GM19023 (cell line): ENCODE results near the gene CUZD1.

Source experiments
- ATAC-seq: cut with Tn5 transposase; IDR thresholded peaks from one replicate; pipeline ENCODE4 v1.9.1; 2021; ENCODE audit warnings: mild to moderate bottlenecking, moderate library complexity; ENCODE audit not compliant: unreplicated experiment

Gene CUZD1

DNA sequence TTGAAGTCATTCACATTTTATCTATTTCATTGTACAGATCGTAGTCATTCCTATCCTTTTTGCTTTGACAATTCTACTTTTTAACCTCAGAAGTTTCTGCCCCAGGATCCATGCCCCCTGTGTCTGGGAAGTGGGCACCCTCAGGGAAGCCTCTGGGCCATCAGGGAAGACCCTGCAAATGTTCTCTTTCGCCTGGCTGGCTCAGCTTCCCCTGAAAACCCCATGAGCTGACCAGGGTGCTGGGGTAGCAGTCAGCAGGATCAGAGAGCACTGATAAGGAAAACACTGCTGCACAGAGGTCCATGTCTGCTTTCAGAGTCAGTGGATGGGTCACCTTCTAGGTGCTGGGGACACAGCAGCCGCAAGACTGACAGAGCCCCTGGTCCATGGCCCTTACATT, 23.8 kb downstream of the CUZD1 start:
- no peak for ATAC-seq

DNA sequence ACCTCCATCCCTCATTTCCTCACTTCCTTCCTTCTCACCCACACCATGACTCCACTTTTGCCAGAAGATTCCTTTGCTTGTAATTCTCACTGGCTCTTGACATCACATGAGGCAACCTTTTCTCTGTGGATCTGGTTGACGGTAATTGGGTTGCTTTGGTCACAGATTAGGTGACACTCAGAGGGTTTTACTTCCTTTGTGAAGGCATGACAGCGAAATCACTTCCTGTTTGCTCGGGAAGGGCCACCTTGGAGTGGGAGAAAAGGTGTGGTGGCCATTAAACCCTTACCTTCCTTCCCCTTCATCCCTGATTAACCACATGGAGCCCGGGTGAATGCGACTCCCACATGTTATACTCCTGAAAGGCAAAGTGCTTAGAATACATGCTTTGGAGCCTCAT, 30.2 kb downstream of the CUZD1 start:
- ATAC-seq, result no peak

DNA sequence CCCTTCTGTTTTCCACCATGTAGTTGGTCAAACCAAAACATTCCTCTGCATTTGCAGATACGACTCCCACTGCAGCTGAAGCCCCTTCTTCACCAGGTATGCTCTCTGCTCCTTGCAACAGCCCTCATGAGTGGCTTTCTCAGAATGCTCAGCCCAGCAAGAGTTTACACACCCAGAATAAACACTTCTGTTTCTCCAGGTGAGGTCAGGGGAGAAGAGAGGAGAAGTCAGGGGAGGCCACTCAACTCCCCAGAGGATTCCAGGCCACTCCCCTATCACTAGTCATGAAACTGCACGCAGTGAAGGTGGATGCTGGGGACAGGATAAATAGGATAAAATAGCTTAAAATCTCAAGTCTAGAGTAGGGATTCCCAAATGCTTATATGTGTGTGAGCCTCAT, 31.2 kb downstream of the CUZD1 start:
- no peak for ATAC-seq

DNA sequence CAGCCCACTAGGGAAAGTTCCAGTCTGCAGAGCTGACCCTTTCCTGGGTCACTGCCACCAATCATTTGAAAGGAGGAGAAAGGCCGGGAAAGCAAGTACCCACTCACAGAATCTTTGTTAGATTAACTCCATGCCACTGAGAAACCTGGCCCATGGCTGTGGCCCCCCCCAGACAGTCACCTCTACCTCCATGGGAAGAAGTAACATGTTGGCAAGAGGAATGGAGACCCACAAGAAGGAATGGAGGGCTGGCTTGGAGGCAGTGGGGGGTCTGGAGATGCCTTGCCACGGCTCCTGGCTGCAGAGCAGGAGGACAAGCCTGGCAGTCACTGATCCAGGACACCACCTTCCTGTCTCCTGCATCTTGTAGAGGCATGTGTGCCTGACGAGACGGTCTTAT, 32.9 kb downstream of the CUZD1 start:
- ATAC-seq, result no peak

DNA sequence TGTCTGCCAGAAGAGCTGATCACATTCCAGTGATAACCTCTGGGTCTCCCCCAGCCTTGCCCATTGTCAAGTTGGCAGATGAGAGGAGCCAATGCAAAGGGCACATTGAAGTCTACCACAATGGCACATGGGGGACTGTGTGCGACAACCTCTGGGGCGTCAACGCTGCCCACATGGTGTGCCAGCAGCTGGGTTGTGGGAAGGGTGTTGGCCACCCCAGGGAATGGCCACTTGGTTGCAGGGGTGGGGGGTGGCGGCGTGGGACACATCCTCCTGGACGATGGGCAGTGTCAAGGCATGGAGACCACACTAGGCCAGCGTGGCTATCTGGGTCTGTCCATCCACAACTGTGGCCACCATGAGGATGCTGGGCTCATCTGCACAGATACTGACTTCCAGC, 43.4 kb downstream of the CUZD1 start:
- no peak for ATAC-seq

DNA sequence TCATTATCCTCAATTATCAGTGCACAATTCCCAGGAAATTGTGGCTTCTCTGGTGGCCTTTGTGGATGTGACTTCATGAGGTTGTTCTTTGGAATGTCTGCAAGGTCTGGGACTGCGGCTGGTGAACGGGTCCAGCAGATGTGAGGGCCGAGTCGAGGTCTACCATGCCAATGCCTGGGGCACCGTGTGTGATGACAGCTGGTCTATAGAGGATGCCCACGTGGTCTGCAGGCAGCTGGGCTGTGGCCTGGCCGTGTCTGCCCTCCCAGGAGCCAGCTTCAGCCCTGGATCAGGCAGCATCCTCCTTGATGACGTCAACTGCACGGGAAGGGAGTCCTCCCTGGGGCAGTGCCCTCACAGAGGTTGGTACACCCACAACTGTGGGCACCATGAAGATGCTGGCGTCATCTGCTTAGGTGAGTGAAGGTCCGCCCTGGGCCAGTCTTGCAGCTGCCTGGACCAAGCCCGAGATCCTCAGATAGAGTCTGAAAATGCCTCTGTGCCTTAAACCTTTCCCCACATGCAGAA, 46.9 kb downstream of the CUZD1 start:
- ATAC-seq, result no peak

DNA sequence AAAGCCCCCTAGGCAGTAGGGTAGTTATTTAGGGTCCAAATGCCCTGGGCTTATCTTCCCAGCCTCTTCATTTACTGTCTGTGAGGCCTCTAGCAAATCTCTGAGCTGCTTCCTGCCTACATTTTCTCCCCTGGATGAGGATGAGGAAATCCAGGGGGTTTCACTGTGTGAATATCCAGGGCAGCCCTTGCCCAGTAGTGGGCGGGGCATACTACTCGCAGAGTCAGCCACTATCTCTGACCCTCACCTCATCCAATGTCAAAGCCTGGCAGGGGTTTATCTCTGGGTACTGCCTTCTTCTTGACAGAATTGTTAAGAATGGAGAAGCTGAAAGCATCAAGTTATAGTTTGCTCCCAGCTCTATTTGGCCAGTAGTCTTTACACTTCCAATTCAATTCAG, 48.9 kb downstream of the CUZD1 start:
- ATAC-seq, result no peak

DNA sequence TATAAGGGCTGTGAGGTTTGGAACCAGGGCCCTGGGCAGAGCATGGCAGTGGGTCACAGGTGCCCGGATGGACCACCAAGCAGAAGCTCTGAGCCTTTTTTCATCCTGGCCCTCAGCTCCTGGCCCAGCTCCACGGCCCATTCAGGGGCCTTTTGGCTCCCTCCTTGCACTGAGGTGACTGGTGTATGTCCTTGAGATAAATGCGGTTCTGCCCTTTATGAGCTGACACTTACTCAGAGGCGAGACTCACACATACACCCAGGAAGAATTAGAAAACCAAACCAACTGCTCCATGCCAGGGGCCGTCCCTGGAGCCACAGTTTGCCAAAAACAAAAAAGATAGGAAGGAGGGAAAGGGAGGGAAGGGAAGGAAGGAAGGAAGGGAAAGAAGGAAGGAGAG, 49.7 kb downstream of the CUZD1 start:
- no peak for ATAC-seq

DNA sequence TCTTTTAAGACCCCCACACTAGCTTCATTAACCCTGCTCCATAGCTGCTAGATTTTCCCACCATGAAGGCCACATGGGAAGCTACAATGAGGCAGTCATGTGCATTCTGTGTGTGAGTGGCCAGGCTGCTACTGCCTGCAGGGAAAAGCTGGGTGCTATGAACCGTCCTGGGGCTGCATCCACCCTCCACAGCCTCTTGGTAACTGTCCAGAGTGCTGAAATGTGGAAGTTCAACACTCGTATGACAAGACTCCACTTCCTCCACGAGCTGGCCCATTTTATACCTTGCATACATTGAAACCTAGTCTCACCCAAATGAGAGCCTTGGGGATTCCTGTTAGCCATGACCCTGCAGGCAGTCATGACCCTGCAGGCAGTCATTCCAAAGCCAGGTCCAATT, 59.4 kb downstream of the CUZD1 start:
- ATAC-seq, result no peak

DNA sequence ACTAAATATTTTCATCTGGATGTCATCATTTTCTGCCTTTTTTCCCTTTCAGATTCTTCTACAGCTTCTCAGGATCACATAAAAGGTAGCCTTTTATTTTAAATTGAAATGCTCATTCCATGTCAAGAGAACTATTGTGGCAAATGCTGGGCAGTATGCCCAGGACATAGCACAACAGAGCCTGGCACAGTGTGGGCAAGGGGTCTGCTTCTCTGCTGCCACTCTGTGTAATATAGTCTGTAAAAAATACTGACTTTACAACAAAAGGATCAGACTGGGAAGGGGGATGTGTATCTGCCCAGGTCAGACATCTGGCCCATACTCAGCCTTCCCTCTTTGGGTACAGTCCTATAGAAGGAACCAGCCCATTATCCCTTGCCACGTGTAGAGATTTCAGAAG, 62.7 kb downstream of the CUZD1 start:
- ATAC-seq, result no peak
